GM18868 (cell line): ENCODE results near the gene TAAR2.
A peak's percentile ranks its signal among the peaks of the same experiment; 100 is the strongest.
"Not testable (repeated sequence)": the region's sequence is repeated elsewhere in the genome, so short reads cannot be mapped to it uniquely, and the experiment has no call there.

Experiments used
- ATAC-seq: cut with Tn5 transposase; IDR thresholded peaks from one replicate; pipeline ENCODE4 v1.9.1; 2021; ENCODE audit warnings: mild to moderate bottlenecking, moderate library complexity; ENCODE audit not compliant: unreplicated experiment

TAAR2 gene

DNA sequence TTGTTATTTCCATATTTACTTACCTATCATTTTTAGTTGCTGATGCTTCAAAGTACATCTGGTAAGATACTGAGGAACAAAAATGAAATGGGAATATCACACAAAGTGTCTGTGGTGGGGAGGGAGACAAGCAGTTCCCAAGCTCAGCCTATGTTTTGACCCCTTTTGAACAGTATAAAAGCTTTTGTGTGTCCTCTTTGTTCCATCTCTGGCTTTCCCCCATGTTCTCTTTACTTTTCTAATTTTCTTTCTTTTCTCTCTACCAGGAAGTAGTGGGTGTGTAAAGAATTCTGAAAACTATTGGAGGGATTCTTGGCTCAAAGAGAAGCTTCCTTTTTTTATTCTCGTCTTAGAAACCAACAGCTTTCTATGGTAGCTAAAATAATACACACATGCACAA, 7.4 kb downstream of the TAAR2 start:
- ATAC-seq = no peak

DNA sequence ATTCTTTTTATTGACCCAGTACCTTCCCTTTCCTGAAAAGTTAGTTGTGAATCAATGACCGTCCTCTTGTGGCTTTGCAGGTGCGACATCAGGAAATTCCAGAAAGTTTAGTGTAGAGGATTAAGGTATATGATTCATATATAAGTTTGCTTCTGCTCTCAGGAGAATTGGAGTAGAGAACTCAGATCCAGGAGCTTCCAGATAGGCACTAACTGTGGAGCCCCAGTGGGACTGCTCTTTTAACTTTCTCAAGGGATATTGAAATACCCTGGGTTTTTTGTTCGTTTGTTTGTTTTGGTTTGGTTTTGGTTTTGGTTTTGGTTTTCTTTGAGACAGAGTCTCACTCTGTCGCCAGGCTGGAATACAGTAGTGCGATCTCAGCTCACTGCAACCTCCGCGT, 9.5 kb downstream of the TAAR2 start:
- ATAC-seq = peak; percentile 72

DNA sequence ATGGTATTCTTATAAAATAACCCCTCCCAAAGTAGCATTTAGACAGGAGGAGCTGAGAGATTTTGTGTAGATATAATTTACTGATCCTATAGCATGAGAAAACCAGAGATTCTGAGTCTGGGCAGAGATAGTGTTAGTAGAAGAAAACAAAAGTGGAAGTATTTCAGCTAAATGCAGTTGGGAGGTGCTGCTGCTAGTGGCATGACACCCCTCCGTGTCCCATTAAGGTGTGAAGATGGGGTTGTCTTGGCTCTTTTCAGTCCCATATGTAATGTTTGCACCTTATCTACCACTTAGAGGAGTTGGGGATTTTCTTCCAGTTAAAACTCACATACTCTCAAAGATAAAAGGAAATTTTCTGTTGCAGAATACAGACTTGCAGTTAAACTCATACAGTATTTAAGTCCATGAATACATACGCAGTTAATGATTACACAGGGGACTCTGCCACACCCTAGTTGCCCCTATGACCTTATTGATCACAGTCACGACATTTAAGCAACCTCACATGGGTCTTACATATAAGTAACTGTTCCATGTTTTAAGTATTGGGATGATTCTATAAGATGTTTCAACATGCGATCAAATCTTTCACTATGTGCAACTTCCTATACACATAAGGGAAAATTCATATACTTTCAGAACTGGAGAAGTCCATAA, 11.5 kb downstream of the TAAR2 start:
- no peak for ATAC-seq

DNA sequence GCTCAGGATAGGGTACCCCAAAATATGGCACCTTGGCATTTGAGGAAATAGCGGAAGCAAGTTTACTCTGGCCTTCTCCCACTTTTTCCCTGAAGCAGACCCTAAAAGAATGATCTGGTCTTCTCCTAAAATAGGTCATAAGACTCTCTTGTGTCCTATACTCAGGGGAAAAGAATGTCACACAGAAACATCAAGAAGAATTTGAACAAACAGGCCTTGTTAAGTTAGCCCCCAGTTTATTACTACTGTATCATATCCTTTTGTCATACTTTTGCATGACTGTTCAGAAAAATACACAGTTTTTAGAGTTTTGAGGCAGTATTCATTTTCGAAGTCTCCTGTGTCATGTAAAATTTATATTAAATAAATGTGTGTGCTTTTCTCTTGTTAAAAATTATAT, 12.5 kb downstream of the TAAR2 start:
- no peak for ATAC-seq

DNA sequence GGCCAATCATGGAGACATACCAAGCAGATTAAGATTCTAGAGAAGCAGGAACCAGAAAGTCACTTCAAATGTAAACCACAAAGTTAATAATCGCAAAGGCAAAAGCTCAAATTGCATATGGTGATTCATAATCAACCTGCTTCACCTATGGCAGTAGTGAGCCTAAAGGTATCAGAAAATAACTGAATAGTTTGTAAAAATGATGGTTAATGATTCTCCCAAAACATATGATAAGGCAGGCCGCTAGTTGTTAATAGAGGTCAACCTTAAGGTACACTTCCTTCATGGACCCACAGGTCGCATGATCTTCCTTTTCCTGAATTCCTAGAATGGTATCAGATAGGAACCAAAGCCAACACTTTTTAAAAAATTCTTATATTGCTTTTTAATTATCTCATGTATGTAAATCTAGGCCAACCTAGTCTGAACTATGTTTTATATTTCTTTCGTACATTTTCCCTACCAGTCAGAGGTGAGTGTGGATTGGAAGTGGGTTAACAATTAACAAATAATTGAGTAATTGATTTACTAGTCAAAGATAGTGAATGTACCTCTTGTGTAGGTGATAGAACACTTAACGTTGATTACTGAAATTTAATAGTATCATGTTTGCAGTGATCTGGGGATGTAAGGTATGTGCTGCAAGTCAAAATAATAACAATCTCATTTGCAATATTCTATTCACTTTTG, 16.4 kb downstream of the TAAR2 start:
- no peak for ATAC-seq

DNA sequence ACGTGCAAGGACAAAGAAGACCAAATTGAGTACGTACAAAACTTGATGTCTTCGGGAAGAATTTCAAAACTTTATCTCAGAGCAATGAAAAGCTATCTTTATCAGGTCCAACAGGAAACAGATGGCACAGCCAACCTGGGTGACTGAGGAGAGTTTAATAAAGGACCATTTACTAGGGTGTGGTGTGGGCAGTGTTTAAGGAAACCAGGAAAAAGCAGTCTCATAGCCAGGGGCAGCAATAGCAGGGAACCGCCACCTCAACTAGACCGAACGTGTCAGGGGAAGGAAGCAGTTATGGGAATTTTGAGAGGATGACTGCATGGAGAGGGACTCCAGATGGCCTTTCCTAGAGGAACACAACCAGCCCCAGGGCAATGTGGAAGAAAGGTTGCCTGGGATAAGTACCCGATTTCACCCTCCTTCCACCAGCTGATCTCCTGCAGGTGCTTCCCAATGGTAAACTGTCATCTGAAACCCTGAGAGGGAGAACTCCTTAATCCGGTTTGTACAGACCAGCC, 19.4 kb downstream of the TAAR2 start:
- ATAC-seq = no peak

DNA sequence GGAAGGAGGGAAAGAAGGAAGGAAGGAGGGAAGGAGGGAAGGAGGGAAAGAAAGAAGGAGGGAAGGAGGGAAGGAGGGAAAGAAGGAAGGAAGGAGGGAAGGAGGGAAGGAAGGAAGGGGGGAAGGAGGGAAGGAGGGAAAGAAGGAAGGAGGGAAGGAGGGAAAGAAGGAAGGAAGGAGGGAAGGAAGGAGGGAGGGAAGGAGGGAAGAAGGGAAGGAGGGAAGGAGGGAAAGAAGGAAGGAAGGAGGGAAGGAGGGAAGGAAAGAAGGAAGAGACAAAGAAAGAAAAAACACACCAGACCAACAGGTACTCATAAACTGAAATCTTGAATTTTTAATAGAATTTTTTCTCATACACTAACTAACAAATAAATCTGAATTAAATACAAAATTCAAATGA, 23.2 kb downstream of the TAAR2 start:
- ATAC-seq = not testable (repeated sequence)

DNA sequence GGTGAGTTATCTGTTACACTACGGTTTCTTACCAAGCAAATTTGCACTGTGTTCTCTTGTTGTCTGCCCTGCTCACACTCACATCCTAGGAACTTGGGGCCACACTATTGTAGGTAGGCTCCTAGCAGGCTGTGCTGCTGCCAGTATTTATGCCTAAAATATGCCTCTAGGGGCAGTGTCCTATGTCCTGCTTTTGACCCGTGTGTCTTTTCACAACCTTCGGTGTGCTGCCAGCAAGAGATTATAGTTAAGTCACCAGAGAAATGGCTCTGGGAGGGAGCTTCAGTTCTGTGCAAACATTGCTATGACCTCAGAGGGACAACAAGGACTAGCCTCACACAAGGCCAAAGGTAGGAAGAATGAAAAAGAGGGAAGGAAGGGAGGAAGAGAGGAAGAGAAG, 25.6 kb downstream of the TAAR2 start:
- ATAC-seq = peak; percentile 81

DNA sequence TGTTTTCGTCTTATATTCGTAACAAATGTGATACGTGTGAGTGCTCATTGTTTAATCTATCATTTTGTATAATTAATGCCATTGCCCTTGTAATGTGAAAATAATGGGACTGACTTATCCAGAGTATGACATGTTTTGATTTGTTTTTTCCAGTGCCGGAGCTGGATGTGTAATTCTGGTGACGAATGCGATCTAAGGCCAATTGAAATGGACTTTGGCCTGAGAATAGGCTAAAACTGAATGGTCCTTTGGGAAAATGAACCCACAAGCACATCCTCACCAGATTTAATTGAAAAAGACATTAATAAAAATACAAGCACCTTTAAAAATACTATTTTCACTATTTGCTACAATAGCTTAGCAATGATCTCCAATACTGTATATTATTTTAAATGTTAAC, 27.9 kb downstream of the TAAR2 start:
- ATAC-seq = no peak

DNA sequence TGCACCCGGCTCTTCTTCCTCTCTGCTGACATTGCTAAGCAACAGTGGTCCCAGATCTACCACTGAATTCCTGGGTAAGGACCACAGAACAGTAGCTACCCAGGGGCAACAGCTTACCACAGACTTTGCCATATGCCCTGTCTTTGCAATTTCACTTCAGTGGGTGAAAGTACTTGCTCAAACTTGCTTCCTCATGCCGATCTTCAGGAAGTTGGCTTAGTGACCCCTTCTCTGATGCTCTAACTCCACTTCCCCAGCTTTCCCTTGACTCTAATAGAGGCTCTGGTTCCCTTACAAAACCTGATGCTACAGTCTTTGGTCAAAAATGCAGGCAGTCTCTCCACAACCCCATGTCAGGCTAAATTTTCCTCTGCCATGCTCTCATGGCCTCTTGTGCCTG, 31.2 kb downstream of the TAAR2 start:
- ATAC-seq = no peak

DNA sequence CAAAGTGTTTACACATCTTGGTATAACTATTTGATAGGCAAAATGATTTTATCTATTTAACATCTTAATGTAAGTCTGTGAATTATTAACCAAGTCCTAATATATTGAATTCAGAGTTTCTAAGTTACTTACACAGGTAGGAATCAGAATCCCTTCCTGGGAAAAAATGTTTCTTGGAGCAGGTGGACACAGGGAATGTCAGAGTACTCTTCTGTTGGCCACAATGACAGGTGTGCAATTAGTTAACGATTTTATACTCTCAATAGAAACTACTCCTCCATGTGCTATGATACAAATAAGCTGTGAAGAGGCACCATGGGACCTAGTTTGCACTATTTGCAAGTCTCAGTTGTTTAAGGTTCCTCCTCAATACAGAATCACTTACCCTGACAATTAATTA, 33.7 kb downstream of the TAAR2 start:
- ATAC-seq = no peak

DNA sequence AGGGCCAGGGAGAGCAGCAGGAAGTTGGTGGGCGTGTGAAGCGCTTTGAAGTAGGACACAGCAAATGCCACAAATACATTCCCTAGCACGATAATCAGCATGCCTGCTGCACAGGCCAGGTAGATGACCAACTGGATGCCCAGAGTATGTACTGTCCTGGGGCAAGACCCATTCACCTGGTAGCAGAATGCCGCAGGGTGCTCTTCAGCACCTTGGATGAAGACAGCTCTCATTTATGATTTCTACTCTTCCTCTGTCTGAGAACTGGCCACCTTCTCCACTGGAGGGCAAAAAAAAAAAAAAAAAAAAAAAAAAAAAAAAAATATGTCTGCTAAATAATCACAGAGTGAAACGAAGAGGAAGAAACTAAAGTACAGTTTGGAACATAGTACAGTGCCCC, 34.6 kb downstream of the TAAR2 start, which contains the start of gene TAAR5:
TAAR5 (minus strand) TSS at position 288 of the 400 bp plus-strand sequence; CDS start at position 233, 55 bp downstream.
- ATAC-seq = no peak

DNA sequence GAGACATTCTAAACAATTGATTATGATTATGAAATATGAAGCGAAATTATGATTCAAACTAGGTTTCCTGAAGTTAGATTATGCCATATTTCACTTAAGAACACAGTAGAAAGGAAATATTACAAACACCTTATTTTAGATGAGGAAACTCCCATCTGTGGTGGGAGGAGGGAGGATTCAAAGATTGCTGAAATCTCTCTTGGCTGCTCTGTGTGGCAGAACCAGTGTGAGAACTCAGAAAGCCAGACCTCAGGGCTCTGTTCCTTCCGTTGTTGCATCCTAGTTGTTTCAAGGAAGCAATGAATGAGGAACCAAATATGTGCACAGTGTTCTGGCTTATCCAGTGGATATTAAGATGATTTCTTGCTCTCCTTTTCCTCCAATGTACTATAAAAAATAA, 36.7 kb downstream of the TAAR2 start:
- ATAC-seq = no peak

DNA sequence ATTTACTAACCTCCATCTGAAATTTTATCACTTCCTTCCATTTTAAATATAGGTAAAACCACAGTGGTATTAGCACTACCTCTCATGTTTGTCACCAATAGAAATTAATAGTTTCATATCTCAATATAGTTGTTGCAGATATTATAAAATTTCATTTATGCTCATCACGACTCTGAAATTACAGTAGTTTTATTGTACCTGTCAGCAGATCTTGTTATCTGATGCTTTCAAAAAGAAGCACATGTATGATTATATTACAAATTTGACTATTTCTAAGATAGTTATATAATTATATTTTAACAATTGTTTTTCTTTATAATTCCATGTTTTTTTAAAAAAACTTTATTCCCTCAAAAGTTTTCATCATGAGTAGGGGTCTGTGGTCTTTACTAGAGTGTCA, 39.4 kb downstream of the TAAR2 start:
- ATAC-seq = no peak

DNA sequence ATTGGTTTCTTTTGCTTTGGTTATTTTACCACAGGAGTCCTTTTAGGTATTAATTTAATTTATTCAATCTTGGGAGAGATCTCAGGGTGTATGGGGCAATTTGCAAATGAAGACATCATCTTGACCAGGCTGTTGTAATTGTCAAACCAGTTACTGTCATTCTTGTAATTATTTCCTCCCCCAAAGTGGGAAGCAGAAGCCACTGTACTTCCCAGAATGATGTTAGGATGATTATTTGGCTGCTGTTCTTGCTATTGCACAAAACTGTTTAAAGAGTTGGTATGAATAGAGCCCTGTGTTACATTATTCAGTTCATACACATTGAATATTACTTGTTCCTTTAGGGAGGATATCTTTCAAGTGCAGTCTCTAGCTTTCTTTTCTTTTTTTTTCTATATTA, 52.3 kb downstream of the TAAR2 start:
- no peak for ATAC-seq

DNA sequence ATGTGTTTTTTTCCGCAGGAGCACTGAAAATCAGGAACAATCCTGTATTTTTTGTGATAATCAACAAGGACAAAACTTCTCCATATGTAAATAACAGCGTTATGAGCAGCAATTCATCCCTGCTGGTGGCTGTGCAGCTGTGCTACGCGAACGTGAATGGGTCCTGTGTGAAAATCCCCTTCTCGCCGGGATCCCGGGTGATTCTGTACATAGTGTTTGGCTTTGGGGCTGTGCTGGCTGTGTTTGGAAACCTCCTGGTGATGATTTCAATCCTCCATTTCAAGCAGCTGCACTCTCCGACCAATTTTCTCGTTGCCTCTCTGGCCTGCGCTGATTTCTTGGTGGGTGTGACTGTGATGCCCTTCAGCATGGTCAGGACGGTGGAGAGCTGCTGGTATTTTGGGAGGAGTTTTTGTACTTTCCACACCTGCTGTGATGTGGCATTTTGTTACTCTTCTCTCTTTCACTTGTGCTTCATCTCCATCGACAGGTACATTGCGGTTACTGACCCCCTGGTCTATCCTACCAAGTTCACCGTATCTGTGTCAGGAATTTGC, 53.8 kb downstream of the TAAR2 start, which contains the start of gene TAAR6:
TAAR6 (plus strand) TSS at position 102 of the 557 bp plus-strand sequence; CDS start at position 102, 0 bp downstream.
- ATAC-seq = no peak

DNA sequence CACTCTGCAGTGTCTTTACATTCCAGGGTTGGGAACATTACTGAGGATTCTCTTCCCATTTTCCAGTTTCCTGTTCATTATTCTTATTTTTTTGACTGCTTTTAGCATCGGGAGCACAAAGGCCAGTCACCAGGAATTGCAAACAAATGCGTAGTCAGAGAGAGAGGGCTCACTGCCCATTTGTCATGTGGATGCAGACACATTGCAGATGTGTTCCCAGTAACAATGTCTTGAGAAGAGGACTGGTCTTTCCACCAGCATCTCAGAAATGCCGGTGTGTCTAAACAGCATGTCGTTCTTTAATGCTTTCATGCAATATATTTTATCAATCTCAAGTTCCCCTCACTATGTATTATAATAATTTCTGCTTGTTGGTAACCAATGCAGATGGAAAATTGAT, 54.9 kb downstream of the TAAR2 start:
- no peak for ATAC-seq

DNA sequence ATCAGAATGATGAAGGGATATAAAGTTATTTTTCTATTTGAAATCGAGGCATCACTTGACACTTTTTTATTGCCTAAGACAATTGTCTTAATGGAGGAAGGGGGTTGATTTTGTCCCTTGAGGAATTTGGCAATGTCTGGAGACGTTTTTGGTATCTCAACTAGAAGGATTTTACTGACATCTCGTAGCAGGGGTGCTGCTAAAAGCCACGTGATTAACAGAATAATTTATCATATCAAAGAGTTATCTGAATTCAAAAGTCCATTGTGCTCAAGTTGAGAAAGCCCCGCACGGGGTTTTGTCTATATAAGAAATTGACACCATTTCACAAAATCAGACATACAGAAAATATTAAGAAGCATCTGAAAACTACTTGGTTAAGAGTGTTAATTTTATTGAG, 55.5 kb downstream of the TAAR2 start:
- ATAC-seq = no peak

DNA sequence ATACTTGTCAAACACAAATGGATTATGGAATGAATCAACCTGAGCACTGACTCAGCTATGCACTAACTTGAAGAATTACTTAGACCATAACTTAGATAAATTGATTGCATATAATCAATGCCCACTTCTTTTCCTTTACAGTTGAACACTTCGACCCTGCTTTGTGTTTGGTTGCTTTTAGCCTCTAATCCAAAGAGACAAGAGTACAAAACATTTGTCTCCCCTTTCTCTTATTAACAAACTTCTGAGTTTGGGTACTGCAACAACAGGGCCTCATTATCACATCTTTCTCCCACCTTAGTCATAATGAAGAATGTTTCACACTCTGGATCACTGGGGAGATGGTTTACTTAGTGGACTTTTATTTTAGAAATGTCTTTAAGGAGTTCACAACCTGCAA, 56.5 kb downstream of the TAAR2 start:
- no peak for ATAC-seq
